Duodenal mucosa (tissue), 2 donors: ENCODE measurements around the gene CHPF2.
A peak's percentile ranks its signal among the peaks of the same experiment; 100 is the strongest.

ENCODE experiments used
- H3K27ac ChIP-seq: one replicate; pipeline ENCODE4 v1.7.0; 2013; ENCODE audit warnings: low read depth, low read length
- H3K27me3 ChIP-seq, 2 donors: one replicate each; pipeline ENCODE4 v1.7.0; 2013; ENCODE audit warnings: low read length in 2 of 2, control low read depth in 1 of 2; ENCODE audit not compliant: insufficient read depth in 2 of 2, control insufficient read depth in 1 of 2
- H3K36me3 ChIP-seq, 2 donors: one replicate each; pipeline ENCODE4 v1.7.0; 2013; ENCODE audit warnings: low read length in 2 of 2, control low read depth in 1 of 2; ENCODE audit not compliant: insufficient read depth in 2 of 2, control insufficient read depth in 1 of 2
- H3K4me1 ChIP-seq, 2 donors: one replicate each; pipeline ENCODE4 v1.7.0; 2013; ENCODE audit warnings: low read length in 2 of 2, control low read depth in 1 of 2; ENCODE audit not compliant: insufficient read depth in 2 of 2, control insufficient read depth in 1 of 2
- H3K4me3 ChIP-seq, 2 donors: one replicate each; pipeline ENCODE4 v1.7.0; 2013; ENCODE audit warnings: low read length in 2 of 2, low read depth in 1 of 2
- H3K9ac ChIP-seq, 2 donors: one replicate each; pipeline ENCODE4 v1.7.0; 2013; ENCODE audit warnings: low read length in 2 of 2, low read depth in 1 of 2
- H3K9me3 ChIP-seq, 2 donors: one replicate each; pipeline ENCODE4 v1.7.0; 2013; ENCODE audit warnings: low read length in 2 of 2, control low read depth in 1 of 2; ENCODE audit not compliant: control insufficient read depth in 1 of 2

CHPF2 gene

GRCh38 chr7:151232091-151232916 is at the start of gene CHPF2:
Gene CHPF2, plus strand, starts transcription at chr7:151232483. Its CDS starts 1,529 bp downstream, at chr7:151234012.
- Histone ChIP-seq H3K9me3 (no peaks in the 10 kb centered on the region), H3K4me3 (peak within 1 kb of the TSS; percentile 95 to 99), H3K4me1 (peaks cover 28 to 31% of the 10 kb centered on the region in 2 donors), H3K9ac (peak within 1 kb of the TSS; percentile 81 to 91), H3K36me3 (peaks cover 10 to 25% of the 10 kb centered on the region in 2 donors), H3K27ac (peak within 1 kb of the TSS; percentile 65), H3K27me3 (no peaks in the 10 kb centered on the region)

GRCh38 chr7:151185762-151186639 is 46.3 kb upstream of the CHPF2 start:
- Histone ChIP-seq H3K27ac (no peak overlapping the region), H3K9ac (no peak overlapping the region), H3K27me3 (no peaks in the 10 kb centered on the region)

GRCh38 chr7:151186640-151187408 is 45.5 kb upstream of the CHPF2 start, which contains the start of gene ASB10:
Gene ASB10, minus strand, starts transcription at chr7:151187250. Its CDS starts 120 bp downstream, at chr7:151187130.
- no peak within 1 kb of the TSS for H3K4me3 ChIP-seq
- no peak within 1 kb of the TSS for H3K27ac ChIP-seq
- H3K9ac ChIP-seq: no peak within 1 kb of the TSS

More at GRCh38 chr7:151185762-151186639, 46.3 kb upstream of the CHPF2 start:
- no peaks in the 10 kb centered on the region for H3K4me1 ChIP-seq
- no peaks in the 10 kb centered on the region for H3K9me3 ChIP-seq
- no peaks in the 10 kb centered on the region for H3K36me3 ChIP-seq
- H3K4me3 ChIP-seq: no peak overlapping the region

GRCh38 chr7:151187409-151188251 is 44.7 kb upstream of the CHPF2 start:
- H3K9me3 ChIP-seq: no peaks in the 10 kb centered on the region
- H3K36me3 ChIP-seq: no peaks in the 10 kb centered on the region
- H3K9ac ChIP-seq: no peak overlapping the region

More at GRCh38 chr7:151186640-151187408, 45.5 kb upstream of the CHPF2 start, which contains the start of gene ASB10:
- Histone ChIP-seq H3K36me3 (no peaks in the 10 kb centered on the region), H3K27me3 (no peaks in the 10 kb centered on the region), H3K9me3 (no peaks in the 10 kb centered on the region), H3K4me1 (no peaks in the 10 kb centered on the region)

GRCh38 chr7:151188252-151188542 is 44.1 kb upstream of the CHPF2 start:
- Histone ChIP-seq H3K9me3 (no peaks in the 10 kb centered on the region), H3K4me3 (no peak overlapping the region), H3K27ac (no peak overlapping the region), H3K4me1 (no peaks in the 10 kb centered on the region), H3K36me3 (no peaks in the 10 kb centered on the region), H3K9ac (no peak overlapping the region), H3K27me3 (no peaks in the 10 kb centered on the region)

More at GRCh38 chr7:151187409-151188251, 44.7 kb upstream of the CHPF2 start:
- Histone ChIP-seq H3K27ac (no peak overlapping the region), H3K4me1 (no peaks in the 10 kb centered on the region), H3K27me3 (no peaks in the 10 kb centered on the region), H3K4me3 (no peak overlapping the region)

GRCh38 chr7:151189038-151189437 is 43.2 kb upstream of the CHPF2 start:
- no peak overlapping the region for H3K9ac ChIP-seq
- H3K27ac ChIP-seq: no peak overlapping the region
- H3K36me3 ChIP-seq: no peaks in the 10 kb centered on the region
- H3K4me3 ChIP-seq: no peak overlapping the region
- H3K27me3 ChIP-seq: no peaks in the 10 kb centered on the region
- no peaks in the 10 kb centered on the region for H3K4me1 ChIP-seq
- H3K9me3 ChIP-seq: no peaks in the 10 kb centered on the region

- Histone ChIP-seq H3K27ac (no peak overlapping the region), H3K9me3 (no peaks in the 10 kb centered on the region), H3K4me3 (no peak overlapping the region), H3K4me1 (no peaks in the 10 kb centered on the region), H3K36me3 (no peaks in the 10 kb centered on the region), H3K27me3 (peaks cover 12 to 13% of the 10 kb centered on the region in 2 donors), H3K9ac (no peak overlapping the region)
Observed at GRCh38 chr7:151191544-151191943, 40.7 kb upstream of the CHPF2 start.

GRCh38 chr7:151192002-151192539 is 40.2 kb upstream of the CHPF2 start:
- Histone ChIP-seq H3K36me3 (no peaks in the 10 kb centered on the region), H3K27ac (no peak overlapping the region), H3K9me3 (no peaks in the 10 kb centered on the region), H3K9ac (no peak overlapping the region), H3K4me1 (no peaks in the 10 kb centered on the region), H3K4me3 (no peak overlapping the region), H3K27me3 (peaks cover 12 to 18% of the 10 kb centered on the region in 2 donors)
